Left lung (tissue), 10 donors: ENCODE data around the gene NOB1. TPM values are rescaled to one million over a fixed set of nuclear protein-coding genes. Genes with fewer than 3 reads are reported as not detected.

Experiments used
- ATAC-seq: fragments of 200-7000 bp; cut with Tn5 transposase; one replicate; pipeline ENCODE4 v1.9.1; 2020; ENCODE audit warnings: moderate library complexity
- DNase-seq, 4 donors: peaks; one replicate each; pipeline ENCODE4 v3.0.0-alpha.2; 2013 to 2020
- H3K27ac ChIP-seq, 2 donors: fragments of 200-600 bp; sonication (generic) in 1 of 2; one replicate each; pipeline versions ENCODE4 v1.5.0 to v1.8.0; 2020 to 2021
- H3K27me3 ChIP-seq, 2 donors: fragments of 200-600 bp; sonication (generic) in 1 of 2; one replicate each; pipeline versions ENCODE4 v1.5.0 to v1.8.0; 2020 to 2021
- H3K36me3 ChIP-seq, 2 donors: fragments of 200-600 bp; sonication (generic) in 1 of 2; one replicate each; pipeline versions ENCODE4 v1.5.0 to v1.8.0; 2020 to 2021
- H3K4me1 ChIP-seq, 2 donors: fragments of 200-600 bp; one replicate each; pipeline ENCODE4 v1.8.0; 2021
- H3K4me3 ChIP-seq, 2 donors: fragments of 200-600 bp; sonication (generic) in 1 of 2; one replicate each; pipeline versions ENCODE4 v1.5.0 to v1.8.0; 2020 to 2021; ENCODE audit warnings: mild to moderate bottlenecking in 1 of 2
- H3K9me3 ChIP-seq, 2 donors: fragments of 200-600 bp; sonication (generic) in 1 of 2; one replicate each; pipeline versions ENCODE4 v1.5.0 to v1.8.0; 2020 to 2021
- intact Hi-C, 2 donors: fragments of 100-400 bp; cut with DNase I; formaldehyde crosslinking; loops; one replicate each; pipeline versions ENCODE4 v1.11.2 to v1.14.2; 2022
- polyA plus RNA-seq, 6 donors: library from polyadenylated mRNA; unstranded; fragments of 120-200 nt; gene quantifications; one replicate each; pipeline ENCODE4 v1.2.1, GENCODE V29; 2013; ENCODE audit not compliant: insufficient read length in 6 of 6
- total RNA-seq, 2 donors: library from RNA; stranded (reverse); fragmentation: NEBNext Ultra II Directional; extraction: Animal tissue kit (Norgen Biotek cat#: 25700); gene quantifications; one replicate each; pipeline ENCODE4 v1.2.1, GENCODE V29; 2021
- TF ChIP-seq, protein P1 (sequence below), 2 donors: fragments of 200-600 bp; sonication (generic) in 1 of 2; IDR thresholded peaks; one replicate each; pipeline versions ENCODE4 v1.5.0 to v1.8.0; 2021; ENCODE audit warnings: antibody characterized with exemption in 2 of 2
- donor health status: DM: no; HTN: yes; CAD: no.
- donor health status: DM: no; HTN: no; CAD: no.

The NOB1 gene
- total and polyA plus RNA-seq, 8 donors, result 29.9 to 67.4 (median 61.7) TPM

GRCh38 chr16:69748694-69749345, 5.9 kb downstream of the NOB1 start:
- intact Hi-C loops, result no loop called here
- peaks cover 0 to 92% of the 10 kb centered on the region in 2 donors for H3K36me3 ChIP-seq
- no peaks in the 10 kb centered on the region for H3K27me3 ChIP-seq
- no peaks in the 10 kb centered on the region for H3K9me3 ChIP-seq
- TF ChIP-seq, protein P1, sequence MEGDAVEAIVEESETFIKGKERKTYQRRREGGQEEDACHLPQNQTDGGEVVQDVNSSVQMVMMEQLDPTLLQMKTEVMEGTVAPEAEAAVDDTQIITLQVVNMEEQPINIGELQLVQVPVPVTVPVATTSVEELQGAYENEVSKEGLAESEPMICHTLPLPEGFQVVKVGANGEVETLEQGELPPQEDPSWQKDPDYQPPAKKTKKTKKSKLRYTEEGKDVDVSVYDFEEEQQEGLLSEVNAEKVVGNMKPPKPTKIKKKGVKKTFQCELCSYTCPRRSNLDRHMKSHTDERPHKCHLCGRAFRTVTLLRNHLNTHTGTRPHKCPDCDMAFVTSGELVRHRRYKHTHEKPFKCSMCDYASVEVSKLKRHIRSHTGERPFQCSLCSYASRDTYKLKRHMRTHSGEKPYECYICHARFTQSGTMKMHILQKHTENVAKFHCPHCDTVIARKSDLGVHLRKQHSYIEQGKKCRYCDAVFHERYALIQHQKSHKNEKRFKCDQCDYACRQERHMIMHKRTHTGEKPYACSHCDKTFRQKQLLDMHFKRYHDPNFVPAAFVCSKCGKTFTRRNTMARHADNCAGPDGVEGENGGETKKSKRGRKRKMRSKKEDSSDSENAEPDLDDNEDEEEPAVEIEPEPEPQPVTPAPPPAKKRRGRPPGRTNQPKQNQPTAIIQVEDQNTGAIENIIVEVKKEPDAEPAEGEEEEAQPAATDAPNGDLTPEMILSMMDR (IDR thresholded peaks at IDR 0.05), result no peak
- no peak overlapping the region for H3K27ac ChIP-seq
- H3K4me3 ChIP-seq, result no peak overlapping the region
- peaks cover 9 to 18% of the 10 kb centered on the region in 2 donors for H3K4me1 ChIP-seq
- no peak for ATAC-seq
- no peak for DNase-seq

- no peaks in the 10 kb centered on the region for H3K27me3 ChIP-seq
- TF ChIP-seq, protein P1 (IDR thresholded peaks at IDR 0.05), result no peak
- H3K27ac ChIP-seq, result no peak overlapping the region
- no peak overlapping the region for H3K4me3 ChIP-seq
- H3K9me3 ChIP-seq, result no peaks in the 10 kb centered on the region
- intact Hi-C loops, result no loop called here
- peaks cover 0 to 100% of the 10 kb centered on the region in 2 donors for H3K36me3 ChIP-seq
- DNase-seq, result no peak
- H3K4me1 ChIP-seq, result peaks cover 0 to 5% of the 10 kb centered on the region in 2 donors
- ATAC-seq, result no peak
These were observed 7.6 kb downstream of the NOB1 start for GRCh38 chr16:69747115-69747514.

DNA sequence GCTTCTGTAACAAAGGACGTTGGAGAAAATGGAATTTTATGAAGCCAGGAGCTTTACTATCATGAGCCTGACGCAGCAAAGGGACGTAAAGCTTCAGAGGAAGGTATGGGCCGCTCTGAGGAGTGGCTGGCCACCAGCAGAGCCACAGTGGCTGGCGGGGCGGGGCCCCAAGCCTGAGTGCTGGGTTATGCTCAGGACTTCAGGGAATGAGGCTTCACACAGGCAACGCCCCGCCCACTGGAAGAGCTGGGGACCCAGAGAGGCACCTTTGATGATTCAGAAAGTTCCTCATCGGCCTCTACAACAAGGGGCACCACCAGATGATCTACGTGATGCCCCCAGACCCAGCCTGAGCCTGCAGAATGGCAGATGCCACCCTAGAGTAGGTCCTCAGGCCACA, 8.8 kb downstream of the NOB1 start:
- H3K4me1 ChIP-seq, result peaks cover 0 to 15% of the 10 kb centered on the region in 2 donors
- H3K36me3 ChIP-seq, result peaks cover 0 to 100% of the 10 kb centered on the region in 2 donors
- TF ChIP-seq, protein P1 (IDR thresholded peaks at IDR 0.05), result no peak
- no peaks in the 10 kb centered on the region for H3K9me3 ChIP-seq
- DNase-seq, result no peak
- no peak overlapping the region for H3K27ac ChIP-seq
- no peaks in the 10 kb centered on the region for H3K27me3 ChIP-seq
- H3K4me3 ChIP-seq, result no peak overlapping the region
- no peak for ATAC-seq
- intact Hi-C loops, result no loop called here

- intact Hi-C loops, result no loop called here
- Histone ChIP-seq H3K4me3 (no peak overlapping the region), H3K4me1 (peaks cover 0 to 15% of the 10 kb centered on the region in 2 donors), H3K9me3 (no peaks in the 10 kb centered on the region), H3K27ac (no peak overlapping the region), H3K36me3 (peaks cover 0 to 100% of the 10 kb centered on the region in 2 donors), H3K27me3 (no peaks in the 10 kb centered on the region)
- TF ChIP-seq, protein P1 (IDR thresholded peaks at IDR 0.05), result no peak
- DNase-seq, result no peak
- ATAC-seq, result no peak
These were observed 9.5 kb downstream of the NOB1 start for GRCh38 chr16:69745232-69745612.

- intact Hi-C loops, result no loop called here
- Histone ChIP-seq H3K27me3 (no peaks in the 10 kb centered on the region), H3K4me3 (no peak overlapping the region), H3K4me1 (peaks cover 0 to 15% of the 10 kb centered on the region in 2 donors), H3K9me3 (no peaks in the 10 kb centered on the region), H3K27ac (no peak overlapping the region), H3K36me3 (peaks cover 0 to 100% of the 10 kb centered on the region in 2 donors)
- ATAC-seq (no peak), DNase-seq (no peak)
- TF ChIP-seq, protein P1 (IDR thresholded peaks at IDR 0.05), result no peak
These were observed 10.1 kb downstream of the NOB1 start for GRCh38 chr16:69744363-69745231.
